ENCODE data around the gene PLD5. TPM values are rescaled to one million over a fixed set of nuclear protein-coding genes. Genes with fewer than 3 reads are reported as not detected.

Gene PLD5
- 4.4 TPM for total RNA-seq

GRCh38 chr1:242524571-242525359, at the start of gene PLD5:
Gene PLD5 (minus strand): TSS chr1:242524697.

Small RNA genes within 50 kb of the gene (small RNA-seq; reads per million reads assigned to genes)
- not detected for gene AL360271.2 (ENCODE audit: low replicate concordance)
- not detected for gene RN7SKP12 (ENCODE audit: low replicate concordance)
